ENCODE data around the gene TAMALIN.

The TAMALIN gene

GRCh38 chr12:52006726-52007157 is at the start of gene TAMALIN:
TAMALIN (plus strand) TSS chr12:52006946; CDS start chr12:52007020, 74 bp downstream.
- peak within 1 kb of the TSS; percentile 89 for H3K4me3 Mint-ChIP-seq
- peak; percentile 79 for ATAC-seq
- peaks cover 44% of the 10 kb centered on the region for H3K4me1 Mint-ChIP-seq
- H3K9me3 Mint-ChIP-seq: no peaks in the 10 kb centered on the region
- peak within 1 kb of the TSS; percentile 89 for H3K27ac Mint-ChIP-seq
- H3K27me3 Mint-ChIP-seq: no peaks in the 10 kb centered on the region
- peaks cover 33% of the 10 kb centered on the region for H3K36me3 Mint-ChIP-seq

- H3K4me3 Mint-ChIP-seq: no peak overlapping the region
- no peaks in the 10 kb centered on the region for H3K9me3 Mint-ChIP-seq
- peaks cover 10% of the 10 kb centered on the region for H3K36me3 Mint-ChIP-seq
- no peak overlapping the region for H3K27ac Mint-ChIP-seq
- no peaks in the 10 kb centered on the region for H3K27me3 Mint-ChIP-seq
- ATAC-seq: no peak
- H3K4me1 Mint-ChIP-seq: peaks cover 4% of the 10 kb centered on the region
These were observed 48.2 kb upstream of the TAMALIN start for GRCh38 chr12:51958542-51958941.

- Mint-ChIP-seq H3K4me1 (no peaks in the 10 kb centered on the region), H3K4me3 (no peak overlapping the region), H3K27ac (no peak overlapping the region), H3K27me3 (no peaks in the 10 kb centered on the region), H3K9me3 (no peaks in the 10 kb centered on the region), H3K36me3 (peaks cover 10% of the 10 kb centered on the region)
- ATAC-seq: no peak
These were observed 47.5 kb upstream of the TAMALIN start for GRCh38 chr12:51959211-51959610.

- H3K4me1 Mint-ChIP-seq: no peaks in the 10 kb centered on the region
- H3K27me3 Mint-ChIP-seq: no peaks in the 10 kb centered on the region
- no peaks in the 10 kb centered on the region for H3K9me3 Mint-ChIP-seq
- no peak for ATAC-seq
- no peak overlapping the region for H3K4me3 Mint-ChIP-seq
- peaks cover 16% of the 10 kb centered on the region for H3K36me3 Mint-ChIP-seq
- H3K27ac Mint-ChIP-seq: no peak overlapping the region
These were observed 46.8 kb upstream of the TAMALIN start for GRCh38 chr12:51959921-51960320.

- Mint-ChIP-seq H3K4me3 (no peak overlapping the region), H3K4me1 (no peaks in the 10 kb centered on the region), H3K9me3 (no peaks in the 10 kb centered on the region), H3K36me3 (peaks cover 16% of the 10 kb centered on the region), H3K27ac (no peak overlapping the region), H3K27me3 (no peaks in the 10 kb centered on the region)
- no peak for ATAC-seq
These were observed 46.3 kb upstream of the TAMALIN start for GRCh38 chr12:51960488-51960887.

- Mint-ChIP-seq H3K27me3 (no peaks in the 10 kb centered on the region), H3K9me3 (no peaks in the 10 kb centered on the region), H3K4me1 (no peaks in the 10 kb centered on the region), H3K36me3 (peaks cover 16% of the 10 kb centered on the region), H3K27ac (no peak overlapping the region), H3K4me3 (no peak overlapping the region)
- ATAC-seq: no peak
These were observed 45.9 kb upstream of the TAMALIN start for GRCh38 chr12:51960890-51961289.

- Mint-ChIP-seq H3K9me3 (no peaks in the 10 kb centered on the region), H3K4me3 (no peak overlapping the region), H3K4me1 (no peaks in the 10 kb centered on the region), H3K36me3 (peaks cover 16% of the 10 kb centered on the region), H3K27ac (no peak overlapping the region), H3K27me3 (no peaks in the 10 kb centered on the region)
- no peak for ATAC-seq
These were observed 44.9 kb upstream of the TAMALIN start for GRCh38 chr12:51961834-51962233.

GRCh38 chr12:51962737-51963136 is 44.0 kb upstream of the TAMALIN start:
- Mint-ChIP-seq H3K4me1 (no peaks in the 10 kb centered on the region), H3K9me3 (no peaks in the 10 kb centered on the region), H3K27ac (no peak overlapping the region), H3K36me3 (peaks cover 16% of the 10 kb centered on the region), H3K4me3 (no peak overlapping the region), H3K27me3 (no peaks in the 10 kb centered on the region)
- no peak for ATAC-seq

GRCh38 chr12:51963477-51963876 is 43.3 kb upstream of the TAMALIN start:
- no peak overlapping the region for H3K4me3 Mint-ChIP-seq
- no peak overlapping the region for H3K27ac Mint-ChIP-seq
- no peaks in the 10 kb centered on the region for H3K4me1 Mint-ChIP-seq
- H3K27me3 Mint-ChIP-seq: no peaks in the 10 kb centered on the region
- no peak for ATAC-seq
- no peaks in the 10 kb centered on the region for H3K9me3 Mint-ChIP-seq
- peaks cover 16% of the 10 kb centered on the region for H3K36me3 Mint-ChIP-seq

- ATAC-seq: no peak
- peaks cover 50% of the 10 kb centered on the region for H3K4me1 Mint-ChIP-seq
- H3K36me3 Mint-ChIP-seq: peaks cover 1% of the 10 kb centered on the region
- H3K4me3 Mint-ChIP-seq: no peak overlapping the region
- H3K9me3 Mint-ChIP-seq: no peaks in the 10 kb centered on the region
- H3K27ac Mint-ChIP-seq: no peak overlapping the region
- H3K27me3 Mint-ChIP-seq: no peaks in the 10 kb centered on the region
These were observed 37.1 kb upstream of the TAMALIN start for GRCh38 chr12:51969643-51970042.

- Mint-ChIP-seq H3K27ac (peak overlapping the region; percentile 59), H3K36me3 (peaks cover 10% of the 10 kb centered on the region), H3K27me3 (no peaks in the 10 kb centered on the region), H3K4me1 (peaks cover 62% of the 10 kb centered on the region), H3K4me3 (peak overlapping the region; percentile 62), H3K9me3 (no peaks in the 10 kb centered on the region)
- ATAC-seq: peak; percentile 96
These were observed 35.7 kb upstream of the TAMALIN start for GRCh38 chr12:51970904-51971646.

GRCh38 chr12:51971679-51972421 is 34.9 kb upstream of the TAMALIN start:
- peaks cover 69% of the 10 kb centered on the region for H3K4me1 Mint-ChIP-seq
- H3K9me3 Mint-ChIP-seq: no peaks in the 10 kb centered on the region
- no peak overlapping the region for H3K4me3 Mint-ChIP-seq
- peak overlapping the region; percentile 59 for H3K27ac Mint-ChIP-seq
- H3K27me3 Mint-ChIP-seq: no peaks in the 10 kb centered on the region
- H3K36me3 Mint-ChIP-seq: peaks cover 18% of the 10 kb centered on the region
- ATAC-seq: peak; percentile 34

- H3K27me3 Mint-ChIP-seq: no peaks in the 10 kb centered on the region
- no peak for ATAC-seq
- H3K4me3 Mint-ChIP-seq: no peak overlapping the region
- no peaks in the 10 kb centered on the region for H3K9me3 Mint-ChIP-seq
- peaks cover 70% of the 10 kb centered on the region for H3K4me1 Mint-ChIP-seq
- H3K27ac Mint-ChIP-seq: no peak overlapping the region
- peaks cover 19% of the 10 kb centered on the region for H3K36me3 Mint-ChIP-seq
These were observed 34.3 kb upstream of the TAMALIN start for GRCh38 chr12:51972422-51972812.

GRCh38 chr12:51972849-51973273 is 33.9 kb upstream of the TAMALIN start:
- no peak for ATAC-seq
- Mint-ChIP-seq H3K27me3 (no peaks in the 10 kb centered on the region), H3K27ac (no peak overlapping the region), H3K4me3 (no peak overlapping the region), H3K9me3 (no peaks in the 10 kb centered on the region), H3K4me1 (peaks cover 70% of the 10 kb centered on the region), H3K36me3 (peaks cover 21% of the 10 kb centered on the region)

- ATAC-seq: no peak
- Mint-ChIP-seq H3K36me3 (peaks cover 23% of the 10 kb centered on the region), H3K9me3 (no peaks in the 10 kb centered on the region), H3K4me3 (no peak overlapping the region), H3K4me1 (peaks cover 70% of the 10 kb centered on the region), H3K27ac (no peak overlapping the region), H3K27me3 (no peaks in the 10 kb centered on the region)
These were observed 33.2 kb upstream of the TAMALIN start for GRCh38 chr12:51973560-51973959.

GRCh38 chr12:51974646-51975045 is 32.1 kb upstream of the TAMALIN start:
- no peak for ATAC-seq
- Mint-ChIP-seq H3K27me3 (no peaks in the 10 kb centered on the region), H3K4me3 (no peak overlapping the region), H3K4me1 (peaks cover 74% of the 10 kb centered on the region), H3K36me3 (peaks cover 23% of the 10 kb centered on the region), H3K27ac (no peak overlapping the region), H3K9me3 (no peaks in the 10 kb centered on the region)

Measured in stimulated activated memory B cell treated with anti-CD40 and anti-IgM and Interleukin-4, amounts not matched to agents 10 μg/mL and 1 μg/mL and 100 μg/mL, for 72 hours (primary cell).